Muscle of leg (tissue), 11 donors: Measurements from ENCODE around the gene PRXL2C. TPM values are rescaled to one million over a fixed set of nuclear protein-coding genes. Genes with fewer than 3 reads are reported as not detected.
"Not testable (repeated sequence)": the region's sequence is repeated elsewhere in the genome, so short reads cannot be mapped to it uniquely, and the experiment has no call there.

ENCODE experiments used
- DNase-seq: peaks from one replicate; pipeline ENCODE4 v3.0.0; 2013
- H3K27ac ChIP-seq: one replicate; pipeline ENCODE4 v1.5.1; 2013; ENCODE audit warnings: mild to moderate bottlenecking, low read length, control low read depth
- H3K27me3 ChIP-seq: one replicate; pipeline ENCODE4 v1.6.1; 2013; ENCODE audit warnings: low read length; ENCODE audit not compliant: control insufficient read depth, insufficient read depth
- H3K36me3 ChIP-seq: one replicate; pipeline ENCODE4 v1.6.1; 2013; ENCODE audit warnings: low read length; ENCODE audit not compliant: control insufficient read depth, insufficient read depth
- H3K4me1 ChIP-seq: one replicate; pipeline ENCODE4 v1.6.1; 2013; ENCODE audit warnings: low read length; ENCODE audit not compliant: control insufficient read depth, insufficient read depth
- H3K4me3 ChIP-seq: one replicate; pipeline ENCODE4 v1.5.1; 2013; ENCODE audit warnings: low read length, control low read depth
- H3K9me3 ChIP-seq: replicated peaks from 2 replicates; pipeline ENCODE4 v1.6.1; 2013; ENCODE audit warnings: low read depth, low read length; ENCODE audit not compliant: control insufficient read depth
- WGBS: methylation state at CpG from one replicate; pipeline ENCODE4 v1.1.5; 2013; ENCODE audit warnings: missing lambda C conversion rate; ENCODE audit not compliant: insufficient coverage; 5-methylcytosine and 5-hydroxymethylcytosine counted together
- polyA plus RNA-seq, 8 donors: library from polyadenylated mRNA; unstranded; fragments of 120-200 nt; gene quantifications; one replicate each; pipeline versions ENCODE4 v1.2.1 to v1.2.3, GENCODE V29; 2013; ENCODE audit warnings: inconsistent platforms in 1 of 8, low replicate concordance in 1 of 8; ENCODE audit not compliant: insufficient read length in 8 of 8, insufficient read depth in 1 of 8
- total RNA-seq: library from RNA; stranded (reverse); fragments of 120-200 nt; gene quantifications from one replicate; pipeline ENCODE4 v1.2.4, GENCODE V29; 2013

The PRXL2C gene
- total and polyA plus RNA-seq, 9 donors: 7.7 to 16.5 (median 10.5) TPM

DNA sequence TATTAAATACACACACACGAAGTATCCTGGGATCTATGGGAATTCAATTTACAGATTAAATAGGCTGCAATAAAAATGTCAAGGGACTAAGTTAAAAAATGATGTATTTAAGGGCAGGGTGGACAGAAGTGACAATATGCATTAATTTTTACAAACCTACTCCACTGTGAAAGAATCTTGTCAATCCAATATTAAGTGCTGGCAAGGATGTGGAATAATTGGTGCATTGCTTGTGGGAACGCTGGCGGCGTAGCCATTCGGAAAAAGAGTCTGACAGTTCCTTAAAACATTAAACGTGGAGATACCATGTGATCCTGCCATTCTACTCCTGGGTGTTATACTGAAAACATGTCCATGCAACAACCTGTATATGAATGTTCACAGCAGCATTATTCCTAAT, 39.7 kb downstream of the PRXL2C start:
- Histone ChIP-seq H3K9me3 (no peaks in the 10 kb centered on the region), H3K36me3 (no peaks in the 10 kb centered on the region), H3K27me3 (peaks cover 6% of the 10 kb centered on the region), H3K27ac (no peak overlapping the region), H3K4me1 (peaks cover 13% of the 10 kb centered on the region), H3K4me3 (no peak overlapping the region)
- 83% methylated on average over 2 of the region's 6 CpGs for WGBS
- DNase-seq: no peak

GRCh38 chr9:96614664-96615063, 40.5 kb downstream of the PRXL2C start:
- H3K9me3 ChIP-seq, H3K36me3 ChIP-seq, H3K27me3 ChIP-seq, DNase-seq, H3K4me3 ChIP-seq, H3K27ac ChIP-seq: not testable (repeated sequence)
- peaks cover 11% of the 10 kb centered on the region for H3K4me1 ChIP-seq
- WGBS: no CpG with 5 or more reads among the region's 4 CpGs

DNA sequence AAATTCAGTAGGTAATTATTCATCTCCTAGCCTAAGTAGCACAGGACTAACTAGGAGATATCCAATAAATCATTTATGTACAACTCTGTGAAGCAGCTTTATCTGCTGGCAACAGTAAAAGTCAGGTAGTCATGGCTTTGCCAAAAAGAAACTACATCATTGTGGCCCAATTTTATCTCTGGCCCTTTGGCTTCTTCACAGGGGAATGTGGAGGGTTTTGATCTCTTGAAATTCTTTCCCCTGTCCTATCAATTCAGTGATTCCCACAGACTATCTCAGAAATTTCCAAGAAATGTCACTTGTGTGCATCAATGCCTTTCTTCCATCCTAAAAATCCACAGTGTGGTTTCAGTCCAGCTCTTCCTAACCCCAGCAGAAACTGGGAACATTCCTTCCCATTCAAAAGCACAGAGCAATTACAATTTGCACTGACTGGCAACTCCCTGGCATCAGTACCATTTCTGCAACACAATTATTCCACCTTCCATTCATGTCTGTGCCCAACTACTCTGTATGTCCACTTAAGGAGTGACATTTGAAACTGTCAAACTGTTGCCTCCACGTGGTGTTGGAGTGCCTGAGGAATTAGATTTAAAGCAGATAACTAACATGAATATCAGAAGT, 42.0 kb downstream of the PRXL2C start:
- H3K27ac ChIP-seq: no peak overlapping the region

DNA sequence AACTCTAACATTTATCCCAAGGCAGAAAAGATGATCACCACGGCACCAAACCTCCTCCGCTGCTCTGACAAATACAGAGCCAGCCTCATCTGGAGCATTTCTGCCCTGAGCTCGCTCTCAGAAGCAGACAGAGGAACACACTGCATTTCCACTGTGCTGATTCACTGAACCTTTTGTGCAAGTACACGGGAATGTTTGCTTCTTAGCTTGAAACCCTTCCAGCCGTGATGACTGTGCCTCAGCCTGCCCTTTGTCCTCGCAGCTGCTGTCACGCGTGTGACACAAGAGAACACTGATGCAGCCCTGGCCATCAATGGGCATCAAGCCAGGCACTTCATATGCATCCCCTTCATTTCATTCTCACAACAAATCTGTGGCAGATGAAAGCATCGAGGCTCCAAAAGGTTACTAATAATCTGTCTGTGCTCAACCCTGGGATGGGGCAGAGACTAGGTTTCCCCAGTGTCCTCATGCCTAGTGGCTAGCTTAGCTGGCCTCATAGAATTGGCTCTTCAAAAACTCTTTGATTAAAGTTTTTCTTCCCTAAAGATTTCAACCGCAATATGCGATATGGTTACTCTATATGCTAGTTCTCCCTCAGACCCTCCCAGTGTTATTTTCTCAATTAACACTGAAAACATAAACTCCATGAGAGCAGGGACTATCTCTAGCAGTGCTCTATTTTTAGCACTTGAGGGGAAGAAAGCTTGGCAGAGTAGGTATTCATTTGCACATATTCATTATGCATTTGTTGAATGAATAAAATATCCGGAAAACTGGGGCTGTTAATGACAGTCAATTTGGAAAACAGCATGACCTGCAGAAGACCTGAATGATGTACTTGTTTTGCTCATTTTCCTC, 42.8 kb downstream of the PRXL2C start:
- 41% methylated on average over 9 of the region's 12 CpGs for WGBS
- Histone ChIP-seq H3K27ac (peak overlapping the region; percentile 32), H3K36me3 (no peaks in the 10 kb centered on the region), H3K9me3 (no peaks in the 10 kb centered on the region), H3K4me3 (no peak overlapping the region), H3K27me3 (peaks cover 2% of the 10 kb centered on the region), H3K4me1 (peaks cover 7% of the 10 kb centered on the region)
- DNase-seq: peak; percentile 72

More for the DNA sequence above, 42.0 kb downstream of the PRXL2C start:
- no peaks in the 10 kb centered on the region for H3K9me3 ChIP-seq
- DNase-seq: no peak
- H3K4me3 ChIP-seq: no peak overlapping the region
- H3K27me3 ChIP-seq: peaks cover 2% of the 10 kb centered on the region
- no peaks in the 10 kb centered on the region for H3K36me3 ChIP-seq
- no CpG with 5 or more reads among the region's 1 CpG for WGBS
- H3K4me1 ChIP-seq: peaks cover 11% of the 10 kb centered on the region

DNA sequence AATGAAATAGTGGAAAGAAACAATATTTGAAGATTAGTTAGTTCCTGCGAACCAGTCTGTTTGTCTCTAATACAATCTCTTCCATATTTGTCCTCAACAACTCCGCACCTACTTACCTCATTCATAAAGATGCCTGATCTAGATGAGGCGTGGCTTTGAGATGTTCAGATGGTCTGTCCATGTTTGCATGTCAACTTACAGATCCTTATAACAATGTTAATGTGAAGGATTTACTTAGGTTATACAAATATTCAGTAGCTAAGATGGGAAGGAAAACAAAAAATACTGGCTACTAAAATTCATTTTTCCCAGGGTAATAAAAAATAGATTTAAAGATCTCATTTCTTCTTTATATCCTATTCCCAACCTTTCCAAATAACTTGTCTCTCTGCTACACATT, 43.8 kb downstream of the PRXL2C start:
- no peak overlapping the region for H3K4me3 ChIP-seq
- H3K36me3 ChIP-seq: no peaks in the 10 kb centered on the region
- H3K27ac ChIP-seq: no peak overlapping the region
- H3K27me3 ChIP-seq: peaks cover 2% of the 10 kb centered on the region
- no peaks in the 10 kb centered on the region for H3K9me3 ChIP-seq
- WGBS: no CpG with 5 or more reads among the region's 3 CpGs
- peaks cover 7% of the 10 kb centered on the region for H3K4me1 ChIP-seq
- no peak for DNase-seq

GRCh38 chr9:96609732-96610131, 45.4 kb downstream of the PRXL2C start:
- H3K4me3 ChIP-seq: no peak overlapping the region
- DNase-seq: no peak
- no peaks in the 10 kb centered on the region for H3K36me3 ChIP-seq
- peaks cover 10% of the 10 kb centered on the region for H3K4me1 ChIP-seq
- peaks cover 2% of the 10 kb centered on the region for H3K27me3 ChIP-seq
- no peaks in the 10 kb centered on the region for H3K9me3 ChIP-seq
- no peak overlapping the region for H3K27ac ChIP-seq

GRCh38 chr9:96607971-96608370, 47.1 kb downstream of the PRXL2C start:
- Histone ChIP-seq H3K27ac (no peak overlapping the region), H3K27me3 (peaks cover 2% of the 10 kb centered on the region), H3K4me3 (no peak overlapping the region), H3K4me1 (peaks cover 11% of the 10 kb centered on the region), H3K36me3 (no peaks in the 10 kb centered on the region), H3K9me3 (no peaks in the 10 kb centered on the region)
- WGBS: no CpG with 5 or more reads among the region's 3 CpGs
- no peak for DNase-seq

DNA sequence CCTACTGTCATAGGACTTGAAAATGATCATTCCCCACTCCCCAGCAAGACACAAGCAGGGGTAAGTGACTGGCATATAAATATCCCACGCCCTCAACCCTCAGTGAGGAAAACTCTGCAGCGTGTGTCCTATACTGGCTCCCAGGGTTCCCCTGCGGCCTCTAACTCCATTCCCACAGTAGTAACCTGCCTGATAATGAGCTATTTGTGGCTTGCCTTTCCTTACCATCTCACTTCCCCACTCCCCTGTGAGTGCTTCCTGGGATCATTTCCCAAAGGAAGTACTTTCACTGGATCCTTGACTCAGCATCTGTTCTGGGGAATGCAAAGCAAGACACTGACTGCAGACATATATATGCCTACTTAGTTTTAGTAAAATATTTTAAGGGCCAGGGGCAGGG, 49.8 kb downstream of the PRXL2C start:
- H3K27ac ChIP-seq: no peak overlapping the region
- no peaks in the 10 kb centered on the region for H3K9me3 ChIP-seq
- 82% methylated on average over 3 of the region's 3 CpGs for WGBS
- peaks cover 6% of the 10 kb centered on the region for H3K4me1 ChIP-seq
- no peak for DNase-seq
- peaks cover 2% of the 10 kb centered on the region for H3K27me3 ChIP-seq
- no peaks in the 10 kb centered on the region for H3K36me3 ChIP-seq
- H3K4me3 ChIP-seq: no peak overlapping the region

- DNase-seq: peak; percentile 73
- Histone ChIP-seq H3K27me3 (peaks cover under 1% of the 10 kb centered on the region), H3K9me3 (no peaks in the 10 kb centered on the region), H3K4me1 (peaks cover 6% of the 10 kb centered on the region), H3K4me3 (no peak overlapping the region), H3K36me3 (no peaks in the 10 kb centered on the region), H3K27ac (peak overlapping the region; percentile 75)
- WGBS: 12% methylated on average over 3 of the region's 3 CpGs
These were observed 51.2 kb downstream of the PRXL2C start for GRCh38 chr9:96604004-96604319.

GRCh38 chr9:96603305-96604003, 51.7 kb downstream of the PRXL2C start:
- peaks cover 6% of the 10 kb centered on the region for H3K4me1 ChIP-seq
- H3K4me3 ChIP-seq: no peak overlapping the region
- H3K9me3 ChIP-seq: no peaks in the 10 kb centered on the region
- no peaks in the 10 kb centered on the region for H3K27me3 ChIP-seq
- WGBS: 49% methylated on average over 6 of the region's 8 CpGs
- no peaks in the 10 kb centered on the region for H3K36me3 ChIP-seq
- peak overlapping the region; percentile 75 for H3K27ac ChIP-seq
- peak; percentile 81 for DNase-seq
